Right lobe of liver (tissue), 6 donors: ENCODE results near the gene BCAR3. TPM values are rescaled to one million over a fixed set of nuclear protein-coding genes. Genes with fewer than 3 reads are reported as not detected.

Experiments
- ATAC-seq, 4 donors: fragments of 200-7000 bp; cut with Tn5 transposase; one replicate each; pipeline ENCODE4 v1.9.1; 2020; ENCODE audit warnings: mild to moderate bottlenecking in 4 of 4, moderate library complexity in 4 of 4
- DNase-seq, 3 donors: peaks; one replicate each; pipeline ENCODE4 v3.0.0-alpha.2; 2020
- H3K27ac ChIP-seq, 3 donors: fragments of 200-600 bp; one replicate each; pipeline ENCODE4 v1.8.0; 2022
- H3K27me3 ChIP-seq, 2 donors: fragments of 200-600 bp; one replicate each; pipeline ENCODE4 v1.8.0; 2022
- H3K36me3 ChIP-seq, 4 donors: fragments of 200-600 bp; sonication (generic) in 1 of 4; one replicate each; pipeline versions ENCODE4 v1.5.1 to v1.8.0; 2017 to 2022; ENCODE audit warnings: control low read depth in 1 of 4
- H3K4me1 ChIP-seq, 4 donors: fragments of 200-600 bp; sonication (generic) in 1 of 4; one replicate each; pipeline versions ENCODE4 v1.5.1 to v1.8.0; 2017 to 2022; ENCODE audit warnings: control low read depth in 1 of 4
- H3K4me3 ChIP-seq, 3 donors: fragments of 200-600 bp; one replicate each; pipeline ENCODE4 v1.8.0; 2022
- H3K9me3 ChIP-seq, 4 donors: fragments of 200-600 bp; sonication (generic) in 1 of 4; one replicate each; pipeline versions ENCODE4 v1.5.1 to v1.8.0; 2017 to 2022; ENCODE audit warnings: control low read depth in 1 of 4
- CTCF ChIP-seq, 4 donors: fragments of 200-600 bp in 3 of 4; fragments of 450-650 bp in 1 of 4; IDR thresholded peaks; one replicate each; pipeline versions ENCODE4 v1.5.1 to v1.8.0; 2016 to 2022; ENCODE audit warnings: antibody characterized with exemption in 4 of 4, mild to moderate bottlenecking in 2 of 4
- POLR2A ChIP-seq: fragments of 450-650 bp; IDR thresholded peaks from one replicate; pipeline ENCODE4 v1.6.1; 2017; ENCODE audit warnings: antibody characterized with exemption, mild to moderate bottlenecking
- WGBS: methylation state at CpG from one replicate; pipeline ENCODE4 v1.1.6; 2018; ENCODE audit warnings: low coverage, low lambda C conversion rate; ENCODE audit not compliant: insufficient coverage; ENCODE audit errors: missing lambda C conversion rate; 5-methylcytosine and 5-hydroxymethylcytosine counted together
- intact Hi-C, 2 donors: fragments of 100-400 bp; cut with DNase I; formaldehyde crosslinking; loops; one replicate each; pipeline versions ENCODE4 v1.11.2 to v1.14.1; 2022
- total RNA-seq, 6 experiments: library from RNA; depleted of rRNA in 2 of 6; stranded (reverse); fragments of >200 nt in 2 of 6; fragmentation: NEBNext Ultra II Directional in 3 of 6; extraction: Animal tissue kit (Norgen Biotek cat#: 25700) in 3 of 6; gene quantifications; one replicate each; pipeline versions ENCODE4 v1.1.0 to v1.2.4, GENCODE V29; 2016 to 2023
- donor health status: DM: no; HTN: yes; CAD: no.
- donor health status: DM: no; HTN: no; CAD: no.
- donor health status: DM: no; HTN: no; CAD: no.
- donor health status: DM: no; HTN: yes; CAD: no.
- donor health status: DM: no; HTN: yes; CAD: no.

The BCAR3 gene
- total RNA-seq, 6 experiments from 2014 or later: 7.6 to 19.8 (median 12.9) TPM

- ATAC-seq (no peak), DNase-seq (no peak)
- Histone ChIP-seq H3K27me3 (no peaks in the 10 kb centered on the region), H3K36me3 (peaks cover 0 to 61% (median 19%) of the 10 kb centered on the region in 4 donors), H3K27ac (no peak overlapping the region), H3K4me1 (no peaks in the 10 kb centered on the region), H3K4me3 (no peak overlapping the region), H3K9me3 (no peaks in the 10 kb centered on the region)
- 83% methylated on average over 7 of the region's 10 CpGs for WGBS
- no peak for TF ChIP-seq POLR2A
- TF ChIP-seq CTCF (IDR thresholded peaks at IDR 0.05): no peak
- intact Hi-C loops: no loop called here
Observed at GRCh38 chr1:93566227-93566626, 115.4 kb downstream of the BCAR3 start.

GRCh38 chr1:93565496-93566206, 116.0 kb downstream of the BCAR3 start:
- no peak for ATAC-seq
- no peaks in the 10 kb centered on the region for H3K9me3 ChIP-seq
- H3K4me3 ChIP-seq: no peak overlapping the region
- DNase-seq: no peak
- TF ChIP-seq CTCF (IDR thresholded peaks at IDR 0.05): no peak
- TF ChIP-seq POLR2A: no peak
- H3K36me3 ChIP-seq: peaks cover 0 to 60% (median 19%) of the 10 kb centered on the region in 4 donors
- H3K27ac ChIP-seq: no peak overlapping the region
- no peaks in the 10 kb centered on the region for H3K4me1 ChIP-seq
- H3K27me3 ChIP-seq: no peaks in the 10 kb centered on the region
- WGBS: 76% methylated on average over 4 of the region's 4 CpGs
- intact Hi-C loops: no loop called here

- Histone ChIP-seq H3K4me1 (no peaks in the 10 kb centered on the region), H3K9me3 (no peaks in the 10 kb centered on the region), H3K27ac (no peak overlapping the region), H3K36me3 (peaks cover 0 to 22% (median 6%) of the 10 kb centered on the region in 4 donors), H3K27me3 (no peaks in the 10 kb centered on the region), H3K4me3 (no peak overlapping the region)
- intact Hi-C loops: no loop called here
- no peak for TF ChIP-seq POLR2A
- no peak for TF ChIP-seq CTCF (IDR thresholded peaks at IDR 0.05)
- no peak for ATAC-seq
- DNase-seq: no peak
Observed at GRCh38 chr1:93559695-93560094, 121.9 kb downstream of the BCAR3 start.

GRCh38 chr1:93559045-93559444, 122.6 kb downstream of the BCAR3 start:
- Histone ChIP-seq H3K9me3 (no peaks in the 10 kb centered on the region), H3K36me3 (peaks cover 0 to 18% (median 6%) of the 10 kb centered on the region in 4 donors), H3K4me3 (no peak overlapping the region), H3K27ac (no peak overlapping the region), H3K4me1 (peaks cover 0 to 6% (median 0%) of the 10 kb centered on the region in 4 donors), H3K27me3 (no peaks in the 10 kb centered on the region)
- no peak for DNase-seq
- 78% methylated on average over 2 of the region's 2 CpGs for WGBS
- no peak for TF ChIP-seq POLR2A
- no peak for TF ChIP-seq CTCF (IDR thresholded peaks at IDR 0.05)
- intact Hi-C loops: no loop called here
- no peak for ATAC-seq
